B cell (primary cell): ENCODE measurements around the gene CRY2. TPM values are rescaled to one million over a fixed set of nuclear protein-coding genes. Genes with fewer than 3 reads are reported as not detected.

ENCODE experiments used
- ATAC-seq: fragments of 200-7000 bp; cut with Tn5 transposase; one replicate; pipeline ENCODE4 v1.10.0; 2021; ENCODE audit warnings: low read depth, mild to moderate bottlenecking, moderate number of reproducible peaks, moderate library complexity
- CTCF ChIA-PET: fragments of 350-600 bp; sonication (Branson Sonifier 250); formaldehyde crosslinking; loops from one replicate; lab custom pipeline; 2021; ENCODE audit warnings: antibody characterized with exemption, inconsistent platforms; lab: Charles Lee
- POLR2A ChIA-PET: fragments of 350-600 bp; sonication (Branson Sonifier 250); formaldehyde crosslinking; loops from one replicate; lab custom pipeline; 2021; ENCODE audit warnings: antibody characterized with exemption; lab: Charles Lee
- DNase-seq: peaks from one replicate; pipeline ENCODE4 v3.0.0; 2013
- H2AFZ ChIP-seq: 2 replicates; pipeline ENCODE4 v1.6.1; 2012; ENCODE audit warnings: mild to moderate bottlenecking, low read depth, low read length; ENCODE audit not compliant: insufficient read depth, poor library complexity, severe bottlenecking
- H3K27ac ChIP-seq, 2 donors: 1 replicate in 1 of 2; 2 replicates in 1 of 2; pipeline ENCODE4 v1.5.1; 2012 to 2013; ENCODE audit warnings: low read length in 2 of 2, mild to moderate bottlenecking in 2 of 2, moderate library complexity in 1 of 2
- H3K27me3 ChIP-seq, 4 experiments: fragments of 200-600 bp in 1 of 4; sonication (generic) in 1 of 4; replicated peaks in 1 of 4; 1 replicate in 2 of 4; 2 replicates in 2 of 4; pipeline versions ENCODE4 v1.6.1 to v1.7.0; 2013 to 2016; ENCODE audit warnings: low read length in 3 of 4, mild to moderate bottlenecking in 2 of 4, mixed read lengths in 1 of 4, moderate library complexity in 1 of 4; ENCODE audit not compliant: insufficient read depth in 4 of 4, control insufficient read depth in 3 of 4; ENCODE audit errors: control extremely low read depth in 1 of 4
- H3K36me3 ChIP-seq, 2 experiments: replicated peaks in 1 of 2; 1 replicate in 1 of 2; 2 replicates in 1 of 2; pipeline versions ENCODE4 v1.6.1 to v1.7.1; 2013; ENCODE audit warnings: low read length in 1 of 2; ENCODE audit not compliant: insufficient read depth in 2 of 2, control insufficient read depth in 1 of 2; ENCODE audit errors: control extremely low read depth in 1 of 2, extremely low read depth in 1 of 2
- H3K4me1 ChIP-seq, 2 donors: fragments of 200-600 bp in 1 of 2; sonication (generic) in 1 of 2; 1 replicate in 1 of 2; 2 replicates in 1 of 2; pipeline versions ENCODE4 v1.5.1 to v1.6.1; 2013 to 2017; ENCODE audit warnings: low read length in 2 of 2; ENCODE audit not compliant: control insufficient read depth in 2 of 2, insufficient read depth in 2 of 2
- H3K4me2 ChIP-seq: replicated peaks from 2 replicates; pipeline ENCODE3; 2012; ENCODE audit warnings: mild to moderate bottlenecking, low read depth, low read length; ENCODE audit not compliant: poor library complexity, severe bottlenecking
- H3K4me3 ChIP-seq, 5 experiments: fragments of 200-600 bp in 1 of 5; sonication (generic) in 1 of 5; 1 replicate in 3 of 5; 2 replicates in 2 of 5; pipeline versions ENCODE4 v1.5.1 to v1.7.0; 2011 to 2016; ENCODE audit warnings: low read length in 4 of 5, mild to moderate bottlenecking in 4 of 5, low read depth in 2 of 5, control low read depth in 1 of 5, moderate library complexity in 1 of 5; ENCODE audit not compliant: insufficient read depth in 1 of 5; ENCODE audit errors: control extremely low read depth in 1 of 5, extremely low read depth in 1 of 5
- H3K79me2 ChIP-seq: fragments of 200-600 bp; sonication (generic); one replicate; pipeline ENCODE4 v1.6.0; 2016; ENCODE audit warnings: low read length; ENCODE audit not compliant: control insufficient read depth, insufficient read depth
- H3K9ac ChIP-seq: fragments of 200-600 bp; sonication (generic); 2 replicates; pipeline ENCODE4 v1.6.1; 2017; ENCODE audit warnings: mild to moderate bottlenecking, low read length, moderate library complexity
- H3K9me3 ChIP-seq, 3 donors: one replicate each; pipeline versions ENCODE4 v1.6.1 to v1.7.1; 2013; ENCODE audit warnings: low read length in 2 of 3; ENCODE audit not compliant: control insufficient read depth in 2 of 3, insufficient read depth in 1 of 3; ENCODE audit errors: control extremely low read depth in 1 of 3
- H4K20me1 ChIP-seq: 2 replicates; pipeline ENCODE4 v1.6.0; 2012; ENCODE audit warnings: mild to moderate bottlenecking, low read length; ENCODE audit not compliant: insufficient read depth, control insufficient read depth, poor library complexity, severe bottlenecking
- H3K27ac Mint-ChIP-seq: one replicate; pipeline ENCODE4 v1.8.0; 2021; ENCODE audit warnings: mixed read lengths
- H3K27me3 Mint-ChIP-seq: one replicate; pipeline ENCODE4 v1.8.0; 2021; ENCODE audit warnings: mixed read lengths
- H3K4me1 Mint-ChIP-seq: one replicate; pipeline ENCODE4 v1.8.0; 2021; ENCODE audit warnings: mixed read lengths
- H3K4me3 Mint-ChIP-seq: one replicate; pipeline ENCODE4 v1.8.0; 2021; ENCODE audit warnings: mixed read lengths
- H3K9me3 Mint-ChIP-seq: one replicate; pipeline ENCODE4 v1.8.0; 2022; ENCODE audit warnings: mixed read lengths; ENCODE audit not compliant: insufficient read depth
- CTCF ChIP-seq: fragments of 200-600 bp; IDR thresholded peaks from one replicate; pipeline ENCODE4 v1.8.0; 2022; ENCODE audit warnings: antibody characterized with exemption, mild to moderate bottlenecking
- EZH2 ChIP-seq: IDR thresholded peaks from 2 replicates; pipeline ENCODE4 v1.6.1; 2012; ENCODE audit warnings: borderline replicate concordance, low read depth, mild to moderate bottlenecking, moderate library complexity, low read length; ENCODE audit not compliant: insufficient read depth, poor library complexity, severe bottlenecking
- WGBS: methylation state at CpG from one replicate; pipeline ENCODE4 v1.1.5; 2013; ENCODE audit warnings: missing lambda C conversion rate; ENCODE audit not compliant: insufficient coverage; 5-methylcytosine and 5-hydroxymethylcytosine counted together
- intact Hi-C: fragments of 100-400 bp; cut with micrococcal nuclease; formaldehyde crosslinking; loops from one replicate; pipeline ENCODE4 v1.10.0; 2022
- polyA plus RNA-seq: library from polyadenylated mRNA; depleted of rRNA; stranded (reverse); fragments of >200 nt; gene quantifications from 2 replicates; pipeline ENCODE4 v1.2.3, GENCODE V29; 2012
- total RNA-seq, 2 donors: library from RNA; stranded (reverse); fragments of 120-200 nt in 1 of 2; gene quantifications; 1 replicate in 1 of 2; 2 replicates in 1 of 2; pipeline versions ENCODE4 v1.2.3 to v1.2.4, GENCODE V29; 2013 to 2022

The CRY2 gene
- total and polyA plus RNA-seq, 2 donors (not counting 1 experiment from before 2014, with no cell fraction given), result 20.4 to 65.1 TPM

GRCh38 chr11:45924036-45924915, 77.0 kb downstream of the CRY2 start:
- H3K4me1 Mint-ChIP-seq, result peaks cover 77% of the 10 kb centered on the region
- H3K4me2 ChIP-seq, result peak overlapping the region; percentile 79

More at GRCh38 chr11:45924036-45924915, 77.0 kb downstream of the CRY2 start:
- H3K79me2 ChIP-seq, result peaks cover 81% of the 10 kb centered on the region
- DNase-seq (peak; percentile 37), ATAC-seq (no peak)
- H3K27me3 ChIP-seq, result no peaks in the 10 kb centered on the region
- peak overlapping the region in 4 of 5 experiments; percentile 44 to 92 (median 76) for H3K4me3 ChIP-seq
- no peaks in the 10 kb centered on the region for H3K27me3 Mint-ChIP-seq
- POLR2A ChIA-PET, result interaction anchor here (1.2 to 9.1 kb wide), 2 partner anchors 10 to 17 kb away, joined by 3 to 162 read pairs; no protein-coding TSS in a partner anchor
- 48% methylated on average over 15 of the region's 22 CpGs for WGBS
- peaks cover 28% of the 10 kb centered on the region for H4K20me1 ChIP-seq
- H3K9me3 Mint-ChIP-seq, result no peaks in the 10 kb centered on the region
- TF ChIP-seq CTCF (no peak), EZH2 (no peak)
- peak overlapping the region; percentile 87 for H3K4me3 Mint-ChIP-seq
- peaks cover 0 to 43% of the 10 kb centered on the region in 2 experiments for H3K36me3 ChIP-seq
- H3K4me1 ChIP-seq, result peaks cover 68 to 85% of the 10 kb centered on the region in 2 donors
- intact Hi-C loops, result no loop called here
- CTCF ChIA-PET, result interaction anchor here (1.2 to 9.6 kb wide), 7 partner anchors 10 to 90 kb away, joined by 3 to 98 read pairs (median 8); no protein-coding TSS in a partner anchor
- H3K9me3 ChIP-seq, result no peaks in the 10 kb centered on the region
- no peak overlapping the region for H2AFZ ChIP-seq
- peak overlapping the region; percentile 77 for H3K9ac ChIP-seq
- H3K27ac Mint-ChIP-seq, result peak overlapping the region; percentile 94
- H3K27ac ChIP-seq, result peak overlapping the region; percentile 27 to 67
